Stromal cell of bone marrow (primary cell): Measurements from ENCODE around the gene LDB3.
A peak's percentile ranks its signal among the peaks of the same experiment; 100 is the strongest.

ENCODE experiments used
- DNase-seq: peaks from one replicate; pipeline ENCODE4 v3.0.0-alpha.2; 2012; ENCODE audit warnings: low read depth

Gene LDB3

GRCh38 chr10:86706977-86707376 is 38.7 kb downstream of the LDB3 start:
- DNase-seq = no peak

- DNase-seq = no peak
These were observed 39.2 kb downstream of the LDB3 start for GRCh38 chr10:86707505-86707904.

- no peak for DNase-seq
These were observed 39.9 kb downstream of the LDB3 start for GRCh38 chr10:86708068-86708782.

GRCh38 chr10:86708783-86709380 is 40.6 kb downstream of the LDB3 start:
- no peak for DNase-seq

GRCh38 chr10:86709396-86710185 is 41.3 kb downstream of the LDB3 start:
- DNase-seq = no peak

GRCh38 chr10:86710987-86711512 is 42.7 kb downstream of the LDB3 start:
- peak; percentile 86 for DNase-seq

GRCh38 chr10:86711513-86712316 is 43.4 kb downstream of the LDB3 start:
- DNase-seq = no peak

GRCh38 chr10:86712317-86712707 is 44.0 kb downstream of the LDB3 start:
- no peak for DNase-seq

- DNase-seq = no peak
These were observed 47.0 kb downstream of the LDB3 start for GRCh38 chr10:86715156-86715795.

GRCh38 chr10:86715836-86716235 is 47.5 kb downstream of the LDB3 start:
- no peak for DNase-seq

GRCh38 chr10:86716466-86716865 is 48.2 kb downstream of the LDB3 start:
- DNase-seq = no peak

GRCh38 chr10:86718556-86718955 is 50.2 kb downstream of the LDB3 start:
- no peak for DNase-seq

- no peak for DNase-seq
These were observed 52.9 kb downstream of the LDB3 start for GRCh38 chr10:86721232-86721631.

GRCh38 chr10:86723009-86723408 is 54.7 kb downstream of the LDB3 start:
- DNase-seq = no peak

GRCh38 chr10:86724445-86724844 is 56.1 kb downstream of the LDB3 start:
- no peak for DNase-seq

- no peak for DNase-seq
These were observed 57.8 kb downstream of the LDB3 start for GRCh38 chr10:86725980-86726676.

- DNase-seq = no peak
These were observed 58.3 kb downstream of the LDB3 start for GRCh38 chr10:86726677-86726999.

- DNase-seq = no peak
These were observed 59.2 kb downstream of the LDB3 start for GRCh38 chr10:86727470-86727869.

GRCh38 chr10:86728056-86728455 is 59.7 kb downstream of the LDB3 start:
- no peak for DNase-seq

GRCh38 chr10:86729677-86730076 is 61.4 kb downstream of the LDB3 start:
- no peak for DNase-seq

- DNase-seq = no peak
These were observed 61.9 kb downstream of the LDB3 start for GRCh38 chr10:86730227-86730626.
